SK-N-SH (cell line): ENCODE results near the gene SLC1A1. TPM values are rescaled to one million over a fixed set of nuclear protein-coding genes. Genes with fewer than 3 reads are reported as not detected.

Experiments used
- CTCF ChIA-PET: fragments of 300-600, 350-600 bp; formaldehyde crosslinking; extraction: SDS; loops from one replicate; lab custom pipeline; 2021; lab: Yijun Ruan, JAX
- POLR2A ChIA-PET: fragments of 350-600 bp; sonication (Branson Sonifier 250); formaldehyde crosslinking; extraction: SDS; loops from one replicate; lab custom pipeline; 2020; ENCODE audit warnings: antibody characterized with exemption, inconsistent platforms; lab: Yijun Ruan, JAX
- DNase-seq: peaks from one replicate; pipeline ENCODE4 v3.0.0; 2012
- H2AFZ ChIP-seq: fragments of 200-600 bp; sonication (generic); 2 replicates; pipeline ENCODE4 v1.8.1; 2016; ENCODE audit warnings: antibody characterized with exemption, mild to moderate bottlenecking, low read depth
- H3F3A ChIP-seq: fragments of 200-600 bp; sonication (generic); replicated peaks from 2 replicates; pipeline ENCODE3; 2016; ENCODE audit warnings: antibody characterized with exemption, mild to moderate bottlenecking; ENCODE audit not compliant: insufficient read depth
- H3K27ac ChIP-seq, 2 experiments: fragments of 200-500 bp in 1 of 2; fragments of 200-600 bp in 1 of 2; sonication (Bioruptor generic) in 1 of 2; sonication (generic), shearing (Covaris generic) in 1 of 2; 2 replicates each; pipeline versions ENCODE4 v1.5.1 to v1.6.1; 2014 to 2016; ENCODE audit warnings: low read depth in 2 of 2, inconsistent platforms in 1 of 2, low read length in 1 of 2, mild to moderate bottlenecking in 1 of 2, mixed read lengths in 1 of 2
- H3K27me3 ChIP-seq: fragments of 200-600 bp; sonication (generic), shearing (Covaris generic); 2 replicates; pipeline ENCODE4 v1.6.1; 2016; ENCODE audit warnings: mixed run types; ENCODE audit not compliant: insufficient read depth
- H3K36me3 ChIP-seq, 2 experiments: fragments of 200-500 bp in 1 of 2; fragments of 200-600 bp in 1 of 2; sonication (Bioruptor generic) in 1 of 2; sonication (generic) in 1 of 2; replicated peaks in 1 of 2; 2 replicates each; pipeline versions ENCODE3 to v1.5.1; 2014 to 2016; ENCODE audit warnings: low read length in 1 of 2, mild to moderate bottlenecking in 1 of 2; ENCODE audit not compliant: insufficient read depth in 2 of 2, control insufficient read depth in 1 of 2
- H3K4me1 ChIP-seq, 2 experiments: fragments of 200-500 bp in 1 of 2; fragments of 200-600 bp in 1 of 2; sonication (Bioruptor generic) in 1 of 2; sonication (generic), shearing (Covaris generic) in 1 of 2; 2 replicates each; pipeline versions ENCODE4 v1.5.1 to v1.6.1; 2014 to 2016; ENCODE audit warnings: low read depth in 1 of 2, low read length in 1 of 2, mixed run types in 1 of 2; ENCODE audit not compliant: insufficient read depth in 2 of 2, control insufficient read depth in 1 of 2
- H3K4me2 ChIP-seq: fragments of 200-600 bp; sonication (generic), shearing (Covaris generic); 2 replicates; pipeline ENCODE4 v1.6.1; 2017; ENCODE audit warnings: mixed run types
- H3K4me3 ChIP-seq, 2 experiments: fragments of 200-500 bp in 1 of 2; fragments of 200-600 bp in 1 of 2; sonication (Bioruptor generic) in 1 of 2; sonication (generic), shearing (Covaris generic) in 1 of 2; 2 replicates each; pipeline versions ENCODE4 v1.5.1 to v1.8.1; 2014 to 2016; ENCODE audit warnings: low read depth in 2 of 2, inconsistent platforms in 1 of 2, low read length in 1 of 2, mild to moderate bottlenecking in 1 of 2, mixed read lengths in 1 of 2, moderate library complexity in 1 of 2
- H3K79me2 ChIP-seq: fragments of 200-600 bp; sonication (generic); 2 replicates; pipeline ENCODE4 v1.8.1; 2017; ENCODE audit warnings: mild to moderate bottlenecking; ENCODE audit not compliant: insufficient read depth
- H3K9ac ChIP-seq: fragments of 200-600 bp; sonication (generic); 2 replicates; pipeline ENCODE4 v1.6.1; 2017; ENCODE audit warnings: mixed run types
- H3K9me2 ChIP-seq: fragments of 200-600 bp; sonication (generic); 2 replicates; pipeline ENCODE4 v1.6.1; 2017; ENCODE audit warnings: mixed run types
- H3K9me3 ChIP-seq: fragments of 200-600 bp; sonication (generic); 2 replicates; pipeline ENCODE4 v1.6.1; 2017; ENCODE audit warnings: mixed run types, mild to moderate bottlenecking, moderate library complexity
- H4K20me1 ChIP-seq: fragments of 200-600 bp; sonication (generic); 2 replicates; pipeline ENCODE4 v1.6.1; 2017; ENCODE audit warnings: mild to moderate bottlenecking, mixed run types; ENCODE audit not compliant: insufficient read depth
- CHD2 ChIP-seq: fragments of 150-350 bp; IDR thresholded peaks from 2 replicates; pipeline ENCODE4 v1.6.1; 2018; ENCODE audit warnings: low read length; ENCODE audit not compliant: partially characterized antibody
- CTCF ChIP-seq: fragments of 200-600 bp; sonication (generic); IDR thresholded peaks from 2 replicates; pipeline ENCODE4 v1.6.1; 2017; ENCODE audit warnings: antibody characterized with exemption, mild to moderate bottlenecking, moderate library complexity
- ELF1 ChIP-seq: IDR thresholded peaks from 2 replicates; pipeline ENCODE4 v1.4.0; 2012
- EP300 ChIP-seq, 2 experiments: IDR thresholded peaks; 2 replicates each; pipeline versions ENCODE4 v1.4.0 to v1.6.1; 2012; ENCODE audit warnings: borderline replicate concordance in 1 of 2, low read depth in 1 of 2, low read length in 1 of 2
- FOSL2 ChIP-seq: IDR thresholded peaks from 2 replicates; pipeline ENCODE4 v1.4.0; 2012; ENCODE audit warnings: low read depth, mild to moderate bottlenecking, moderate library complexity, borderline replicate concordance
- FOXJ3 ChIP-seq: sonication (generic); formaldehyde crosslinking; IDR thresholded peaks from 2 replicates; pipeline ENCODE4 v1.5.1; 2020; ENCODE audit warnings: mild to moderate bottlenecking, missing genetic modification reagents
- FOXM1 ChIP-seq: IDR thresholded peaks from 2 replicates; pipeline ENCODE4 v1.4.0; 2012; ENCODE audit warnings: low read depth, mild to moderate bottlenecking
- GABPA ChIP-seq: IDR thresholded peaks from 2 replicates; pipeline ENCODE4 v1.4.0; 2012; ENCODE audit warnings: low read depth, mild to moderate bottlenecking
- GATA2 ChIP-seq: sonication (generic); formaldehyde crosslinking; IDR thresholded peaks from 2 replicates; pipeline ENCODE4 v1.5.0; 2020; ENCODE audit warnings: mild to moderate bottlenecking, missing genetic modification reagents
- IRF3 ChIP-seq: fragments of 150-350 bp; IDR thresholded peaks from 2 replicates; pipeline ENCODE4 v1.6.1; 2016; ENCODE audit warnings: mild to moderate bottlenecking, low read depth, low read length
- MEF2A ChIP-seq: IDR thresholded peaks from 2 replicates; pipeline ENCODE4 v1.4.0; 2012; ENCODE audit warnings: low read depth, borderline replicate concordance
- MXI1 ChIP-seq: IDR thresholded peaks from 2 replicates; pipeline ENCODE4 v1.6.1; 2012; ENCODE audit warnings: mild to moderate bottlenecking, low read depth, low read length, improper control_type of control experiment
- RAD21 ChIP-seq: IDR thresholded peaks from 2 replicates; pipeline ENCODE4 v1.6.1; 2012; ENCODE audit warnings: mild to moderate bottlenecking, low read length
- RXRA ChIP-seq: IDR thresholded peaks from 2 replicates; pipeline ENCODE4 v1.4.0; 2012; ENCODE audit warnings: low read depth, mild to moderate bottlenecking, borderline replicate concordance
- SIN3A ChIP-seq: IDR thresholded peaks from 2 replicates; pipeline ENCODE4 v1.6.1; 2012; ENCODE audit warnings: low read depth, mild to moderate bottlenecking, low read length, moderate library complexity, borderline replicate concordance
- TCF12 ChIP-seq: IDR thresholded peaks from 2 replicates; pipeline ENCODE4 v1.4.0; 2012
- TEAD4 ChIP-seq: IDR thresholded peaks from 2 replicates; pipeline ENCODE4 v1.4.0; 2012; ENCODE audit warnings: mild to moderate bottlenecking, borderline replicate concordance; ENCODE audit not compliant: insufficient read depth
- USF1 ChIP-seq: IDR thresholded peaks from 2 replicates; pipeline ENCODE4 v1.4.0; 2012; ENCODE audit warnings: low read depth, borderline replicate concordance
- USF2 ChIP-seq: fragments of 150-350 bp; IDR thresholded peaks from 2 replicates; pipeline ENCODE4 v1.6.1; 2017; ENCODE audit warnings: antibody characterized with exemption, low read length, low read depth, borderline replicate concordance
- ZBTB33 ChIP-seq: IDR thresholded peaks from 2 replicates; pipeline ENCODE4 v1.4.0; 2012; ENCODE audit warnings: low read depth, borderline replicate concordance
- WGBS: methylation state at CpG from one replicate; pipeline ENCODE4 v1.1.6; 2017; ENCODE audit warnings: low lambda C conversion rate; 5-methylcytosine and 5-hydroxymethylcytosine counted together
- polyA plus RNA-seq, 3 experiments: library from polyadenylated mRNA; depleted of rRNA; stranded (reverse); fragments of >200 nt; gene quantifications; 2 replicates each; pipeline ENCODE4 v1.2.3, GENCODE V29; 2012

Gene SLC1A1
- polyA plus RNA-seq, 1 of the 3 experiments (the other 2 are of a cell fraction) = 0.23 TPM

GRCh38 chr9:4572184-4572826, 82.0 kb downstream of the SLC1A1 start:
- no peak overlapping the region for H3K27ac ChIP-seq
- H3F3A ChIP-seq = no peaks in the 10 kb centered on the region
- no peaks in the 10 kb centered on the region for H3K9me3 ChIP-seq
- H3K79me2 ChIP-seq = no peaks in the 10 kb centered on the region
- no peaks in the 10 kb centered on the region for H3K36me3 ChIP-seq
- no peak for TF ChIP-seq ELF1
- TF ChIP-seq EP300 (IDR thresholded peaks at IDR 0.05; ENCODE audit: borderline replicate concordance in 1 of 2, low read depth in 1 of 2, low read length in 1 of 2) = no peak
- no peak for TF ChIP-seq IRF3
- TF ChIP-seq FOSL2 = no peak
- TF ChIP-seq TEAD4 = no peak
- TF ChIP-seq RXRA = no peak
- TF ChIP-seq MXI1 = no peak
- no peak for TF ChIP-seq USF2
- TF ChIP-seq SIN3A = no peak
- TF ChIP-seq USF1 = no peak
- TF ChIP-seq FOXJ3 (CRISPR knock-in tag) = no peak
- no peak for TF ChIP-seq GABPA
- no peak for TF ChIP-seq FOXM1
- TF ChIP-seq RAD21 = no peak
- no peak for TF ChIP-seq TCF12
- no peak for TF ChIP-seq CHD2
- TF ChIP-seq ZBTB33 = no peak
- TF ChIP-seq MEF2A = no peak
- TF ChIP-seq CTCF = no peak
- no peak for TF ChIP-seq GATA2
- TF ChIP-seq, all 33 proteins: peak for 0
- WGBS = 45% methylated on average over 5 of the region's 5 CpGs
- ChIA-PET CTCF (interaction anchor here (1.1 to 1.4 kb wide), 2 partner anchors 32 kb away, joined by 3 to 4 read pairs; no protein-coding TSS in a partner anchor), POLR2A (no interaction called here)
- no peak overlapping the region for H3K9ac ChIP-seq
- no peak overlapping the region for H2AFZ ChIP-seq
- DNase-seq = no peak
- H3K9me2 ChIP-seq = no peaks in the 10 kb centered on the region
- no peak overlapping the region for H3K4me3 ChIP-seq
- no peaks in the 10 kb centered on the region for H3K27me3 ChIP-seq
- H3K4me2 ChIP-seq = no peak overlapping the region
- H4K20me1 ChIP-seq = no peaks in the 10 kb centered on the region
- H3K4me1 ChIP-seq = peaks cover 0 to 2% of the 10 kb centered on the region in 2 experiments; a peak in 1 of 4 replicates
